Endodermal cell (in vitro differentiated cells): ENCODE results near the gene CEP85. TPM values are rescaled to one million over a fixed set of nuclear protein-coding genes. Genes with fewer than 3 reads are reported as not detected.
A peak's percentile ranks its signal among the peaks of the same experiment; 100 is the strongest.

ENCODE experiments used
- DNase-seq: peaks from one replicate; pipeline ENCODE4 v3.0.0-alpha.2; 2017
- H3K27ac ChIP-seq: 2 replicates; pipeline ENCODE4 v1.5.1; 2013; ENCODE audit warnings: mild to moderate bottlenecking, low read depth, low read length, moderate library complexity
- H3K27me3 ChIP-seq: 2 replicates; pipeline ENCODE4 v1.6.1; 2013; ENCODE audit warnings: mild to moderate bottlenecking, low read length, moderate library complexity; ENCODE audit not compliant: insufficient read depth, control insufficient read depth, poor library complexity, severe bottlenecking
- H3K36me3 ChIP-seq: 2 replicates; pipeline ENCODE4 v1.7.0; 2013; ENCODE audit warnings: mild to moderate bottlenecking, low read length, moderate library complexity; ENCODE audit not compliant: control insufficient read depth, insufficient read depth
- H3K4me1 ChIP-seq: one replicate; pipeline ENCODE4 v1.7.0; 2013; ENCODE audit warnings: low read length; ENCODE audit not compliant: control insufficient read depth, insufficient read depth
- H3K4me3 ChIP-seq: 2 replicates; pipeline ENCODE4 v1.5.1; 2013; ENCODE audit warnings: mild to moderate bottlenecking, low read length, moderate library complexity
- H3K9ac ChIP-seq: 2 replicates; pipeline ENCODE4 v1.6.1; 2013; ENCODE audit warnings: mild to moderate bottlenecking, low read length, moderate library complexity; ENCODE audit not compliant: poor library complexity, severe bottlenecking; ENCODE audit errors: extremely low read depth
- H3K9me3 ChIP-seq: 2 replicates; pipeline ENCODE4 v1.6.1; 2013; ENCODE audit warnings: mild to moderate bottlenecking, low read length, moderate library complexity; ENCODE audit not compliant: control insufficient read depth
- H3K27ac Mint-ChIP-seq: 2 replicates; pipeline ENCODE4 v1.8.0; 2020; ENCODE audit warnings: mixed read lengths
- H3K27me3 Mint-ChIP-seq: 2 replicates; pipeline ENCODE4 v1.8.0; 2021; ENCODE audit warnings: mild to moderate bottlenecking, mixed read lengths; ENCODE audit not compliant: insufficient read depth
- H3K36me3 Mint-ChIP-seq: 2 replicates; pipeline ENCODE4 v1.8.0; 2020; ENCODE audit warnings: low read depth, mixed read lengths
- H3K4me1 Mint-ChIP-seq: 2 replicates; pipeline ENCODE4 v1.8.0; 2020; ENCODE audit warnings: mixed read lengths
- H3K4me3 Mint-ChIP-seq: 2 replicates; pipeline ENCODE4 v1.8.0; 2020; ENCODE audit warnings: mild to moderate bottlenecking, moderate library complexity, mixed read lengths
- H3K9me3 Mint-ChIP-seq: 2 replicates; pipeline ENCODE4 v1.8.0; 2020; ENCODE audit warnings: mild to moderate bottlenecking, mixed read lengths
- WGBS, 2 experiments: methylation state at CpG; one replicate each; pipeline versions ENCODE4 v1.1.5 to v1.1.7; 2013; ENCODE audit warnings: missing lambda C conversion rate in 2 of 2, mixed read lengths in 1 of 2; ENCODE audit not compliant: insufficient coverage in 1 of 2, insufficient read length in 1 of 2; 5-methylcytosine and 5-hydroxymethylcytosine counted together
- total RNA-seq, 2 donors: library from RNA; stranded (reverse); fragmentation: NEBNext Ultra II Directional in 1 of 2; extraction: Animal tissue kit (Norgen Biotek cat#: 25700) in 1 of 2; gene quantifications; 2 replicates in 1 of 2; 3 replicates in 1 of 2; pipeline ENCODE4 v1.2.1, GENCODE V29; 2021
- TF ChIP-seq, protein P1 (sequence below): fragments of 200-600 bp; sonication (generic); conservative IDR thresholded peaks from 2 replicates; pipeline ENCODE4 v1.5.0; 2021; ENCODE audit warnings: antibody characterized with exemption, mild to moderate bottlenecking

CEP85 gene
- total RNA-seq, 2 donors from 2014 or later: 25.6 to 43.6 TPM

DNA sequence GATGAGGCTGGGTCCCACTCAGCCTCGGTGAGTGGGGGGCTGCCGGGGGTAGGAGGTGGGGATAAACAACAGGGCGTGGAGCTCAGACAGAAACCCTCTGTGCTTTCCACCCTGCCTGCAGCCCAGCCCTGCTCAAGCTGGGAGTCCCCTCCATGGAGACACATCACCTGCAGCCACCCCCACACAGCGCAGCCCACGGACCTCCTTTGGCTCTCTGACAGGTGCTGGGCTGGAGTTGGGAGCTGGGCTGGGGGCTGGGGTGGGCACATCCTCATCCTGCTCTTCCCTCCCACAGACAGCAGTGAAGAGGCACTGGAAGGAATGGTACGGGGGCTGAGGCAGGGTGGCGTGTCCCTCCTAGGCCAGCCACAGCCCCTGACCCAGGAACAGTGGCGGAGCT, 45.5 kb upstream of the CEP85 start:
- no peak overlapping the region for H3K4me3 Mint-ChIP-seq
- Histone ChIP-seq H3K36me3 (peaks cover 5% of the 10 kb centered on the region), H3K9ac (no peak overlapping the region), H3K9me3 (no peaks in the 10 kb centered on the region), H3K4me1 (no peaks in the 10 kb centered on the region), H3K4me3 (no peak overlapping the region), H3K27ac (no peak overlapping the region), H3K27me3 (no peaks in the 10 kb centered on the region)
- H3K9me3 Mint-ChIP-seq: no peaks in the 10 kb centered on the region
- WGBS, 2 experiments: 91 to 100% methylated on average over 2 to 8 of the region's 8 CpGs
- no peak overlapping the region for H3K27ac Mint-ChIP-seq
- TF ChIP-seq, protein P1, sequence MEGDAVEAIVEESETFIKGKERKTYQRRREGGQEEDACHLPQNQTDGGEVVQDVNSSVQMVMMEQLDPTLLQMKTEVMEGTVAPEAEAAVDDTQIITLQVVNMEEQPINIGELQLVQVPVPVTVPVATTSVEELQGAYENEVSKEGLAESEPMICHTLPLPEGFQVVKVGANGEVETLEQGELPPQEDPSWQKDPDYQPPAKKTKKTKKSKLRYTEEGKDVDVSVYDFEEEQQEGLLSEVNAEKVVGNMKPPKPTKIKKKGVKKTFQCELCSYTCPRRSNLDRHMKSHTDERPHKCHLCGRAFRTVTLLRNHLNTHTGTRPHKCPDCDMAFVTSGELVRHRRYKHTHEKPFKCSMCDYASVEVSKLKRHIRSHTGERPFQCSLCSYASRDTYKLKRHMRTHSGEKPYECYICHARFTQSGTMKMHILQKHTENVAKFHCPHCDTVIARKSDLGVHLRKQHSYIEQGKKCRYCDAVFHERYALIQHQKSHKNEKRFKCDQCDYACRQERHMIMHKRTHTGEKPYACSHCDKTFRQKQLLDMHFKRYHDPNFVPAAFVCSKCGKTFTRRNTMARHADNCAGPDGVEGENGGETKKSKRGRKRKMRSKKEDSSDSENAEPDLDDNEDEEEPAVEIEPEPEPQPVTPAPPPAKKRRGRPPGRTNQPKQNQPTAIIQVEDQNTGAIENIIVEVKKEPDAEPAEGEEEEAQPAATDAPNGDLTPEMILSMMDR: no peak
- DNase-seq: no peak
- H3K36me3 Mint-ChIP-seq: peaks cover 34% of the 10 kb centered on the region
- peaks cover 3% of the 10 kb centered on the region for H3K27me3 Mint-ChIP-seq
- peaks cover 6% of the 10 kb centered on the region for H3K4me1 Mint-ChIP-seq

DNA sequence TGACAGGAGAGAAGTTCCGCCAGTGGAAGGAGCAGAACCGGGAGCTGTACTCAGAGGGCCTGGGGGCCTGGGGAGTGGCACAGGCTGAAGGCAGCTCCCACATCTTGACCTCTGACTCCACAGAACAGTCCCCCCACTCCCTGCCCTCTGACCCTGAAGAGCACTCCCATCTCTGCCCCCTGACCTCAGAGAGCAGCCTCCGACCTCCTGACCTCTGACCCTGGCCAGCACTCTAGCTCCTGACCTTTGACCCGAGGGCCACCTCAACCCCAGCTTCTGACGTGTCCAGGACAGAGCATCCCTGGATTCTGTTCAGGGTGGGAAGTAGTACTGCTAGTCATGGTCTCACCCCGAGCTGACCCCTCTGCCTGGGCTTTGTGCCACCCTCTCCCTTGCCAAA, 44.7 kb upstream of the CEP85 start:
- peaks cover 5% of the 10 kb centered on the region for H3K36me3 ChIP-seq
- Mint-ChIP-seq H3K27ac (peak overlapping the region; percentile 55), H3K36me3 (peaks cover 29% of the 10 kb centered on the region), H3K4me3 (no peak overlapping the region), H3K27me3 (peaks cover 5% of the 10 kb centered on the region), H3K4me1 (peaks cover 6% of the 10 kb centered on the region), H3K9me3 (no peaks in the 10 kb centered on the region)
- H3K4me1 ChIP-seq: no peaks in the 10 kb centered on the region
- 97 to 100% methylated on average over 2 to 6 of the region's 6 CpGs for WGBS, 2 experiments
- TF ChIP-seq, protein P1: no peak
- no peaks in the 10 kb centered on the region for H3K27me3 ChIP-seq
- H3K9ac ChIP-seq: no peak overlapping the region
- no peak overlapping the region for H3K4me3 ChIP-seq
- H3K9me3 ChIP-seq: no peaks in the 10 kb centered on the region
- no peak overlapping the region for H3K27ac ChIP-seq
- no peak for DNase-seq

DNA sequence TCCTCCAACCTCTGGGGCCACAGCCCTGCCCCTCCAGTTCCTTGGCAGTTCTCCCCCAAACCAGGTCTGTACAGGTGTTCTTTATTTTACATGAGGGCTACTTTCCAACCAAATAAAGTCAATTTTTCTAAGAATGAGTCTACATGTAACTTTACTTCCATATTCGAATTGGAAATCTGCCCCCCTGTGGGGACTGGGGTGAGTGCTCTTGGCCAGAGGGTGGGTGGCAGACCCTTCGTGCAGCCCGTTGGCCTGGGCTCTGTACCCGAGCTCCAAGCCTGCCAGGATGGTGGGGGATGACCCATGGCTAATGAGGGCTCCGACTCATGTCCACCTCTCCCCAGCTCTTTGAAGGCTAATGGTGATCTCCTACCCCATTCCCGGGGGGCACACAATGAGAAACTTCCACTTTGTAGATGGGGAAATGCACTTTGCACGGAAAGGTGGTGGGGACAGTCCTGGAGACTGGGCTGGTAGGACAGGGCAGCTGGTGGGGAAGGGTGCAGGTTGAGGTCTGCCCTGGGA, 44.2 kb upstream of the CEP85 start:
- H3K27ac Mint-ChIP-seq: peak overlapping the region; percentile 65

More for the DNA sequence above, 44.2 kb upstream of the CEP85 start:
- no peaks in the 10 kb centered on the region for H3K4me1 ChIP-seq
- H3K4me3 ChIP-seq: no peak overlapping the region
- Mint-ChIP-seq H3K4me1 (peaks cover 6% of the 10 kb centered on the region), H3K27me3 (peaks cover 5% of the 10 kb centered on the region), H3K4me3 (no peak overlapping the region), H3K9me3 (no peaks in the 10 kb centered on the region), H3K36me3 (peaks cover 29% of the 10 kb centered on the region)
- no peak for DNase-seq
- H3K9me3 ChIP-seq: no peaks in the 10 kb centered on the region
- TF ChIP-seq, protein P1: no peak
- WGBS, 2 experiments: 89 to 100% methylated on average over 3 to 7 of the region's 7 CpGs
- H3K27me3 ChIP-seq: no peaks in the 10 kb centered on the region
- no peak overlapping the region for H3K27ac ChIP-seq
- H3K9ac ChIP-seq: no peak overlapping the region
- peaks cover 5% of the 10 kb centered on the region for H3K36me3 ChIP-seq
